ENCODE measurements around the gene ARMC5. TPM values are rescaled to one million over a fixed set of nuclear protein-coding genes. Genes with fewer than 3 reads are reported as not detected.

The ARMC5 gene
- total and polyA plus RNA-seq, 7 donors, result 2.4 to 11.1 (median 4.6) TPM

DNA sequence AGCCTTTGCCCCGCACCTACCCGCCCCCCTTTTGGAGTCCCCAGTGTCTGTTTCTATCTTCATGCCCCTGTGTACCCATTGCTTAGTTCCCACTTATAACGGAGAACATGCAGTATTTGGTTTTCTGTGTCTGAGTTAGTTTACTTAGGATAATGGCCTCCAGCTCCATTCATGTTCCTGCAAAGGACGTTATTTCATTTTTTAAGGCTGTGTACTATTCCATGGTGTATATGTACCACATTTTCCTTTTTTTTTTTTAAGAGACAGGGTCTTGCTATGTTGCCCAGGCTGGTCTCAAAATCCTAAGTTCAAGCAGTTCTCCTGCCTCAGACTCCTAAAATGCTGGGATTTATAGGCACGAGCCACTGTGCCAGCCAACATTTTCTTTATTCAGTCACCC lies 8.6 kb downstream of the ARMC5 start:
- TF ChIP-seq POLR2A (IDR thresholded peaks at IDR 0.05) (no peak), EP300 (IDR thresholded peaks at IDR 0.05) (no peak), POLR2AphosphoS5 (IDR thresholded peaks at IDR 0.05) (no peak)
- TF ChIP-seq, protein P1, sequence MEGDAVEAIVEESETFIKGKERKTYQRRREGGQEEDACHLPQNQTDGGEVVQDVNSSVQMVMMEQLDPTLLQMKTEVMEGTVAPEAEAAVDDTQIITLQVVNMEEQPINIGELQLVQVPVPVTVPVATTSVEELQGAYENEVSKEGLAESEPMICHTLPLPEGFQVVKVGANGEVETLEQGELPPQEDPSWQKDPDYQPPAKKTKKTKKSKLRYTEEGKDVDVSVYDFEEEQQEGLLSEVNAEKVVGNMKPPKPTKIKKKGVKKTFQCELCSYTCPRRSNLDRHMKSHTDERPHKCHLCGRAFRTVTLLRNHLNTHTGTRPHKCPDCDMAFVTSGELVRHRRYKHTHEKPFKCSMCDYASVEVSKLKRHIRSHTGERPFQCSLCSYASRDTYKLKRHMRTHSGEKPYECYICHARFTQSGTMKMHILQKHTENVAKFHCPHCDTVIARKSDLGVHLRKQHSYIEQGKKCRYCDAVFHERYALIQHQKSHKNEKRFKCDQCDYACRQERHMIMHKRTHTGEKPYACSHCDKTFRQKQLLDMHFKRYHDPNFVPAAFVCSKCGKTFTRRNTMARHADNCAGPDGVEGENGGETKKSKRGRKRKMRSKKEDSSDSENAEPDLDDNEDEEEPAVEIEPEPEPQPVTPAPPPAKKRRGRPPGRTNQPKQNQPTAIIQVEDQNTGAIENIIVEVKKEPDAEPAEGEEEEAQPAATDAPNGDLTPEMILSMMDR (IDR thresholded peaks at IDR 0.05), result no peak
- Histone ChIP-seq H3K27me3 (no peaks in the 10 kb centered on the region), H3K9me3 (no peaks in the 10 kb centered on the region), H3K4me1 (peaks cover 0 to 15% (median 12%) of the 10 kb centered on the region in 4 donors), H3K36me3 (peaks cover 12 to 45% (median 24%) of the 10 kb centered on the region in 4 donors), H3K27ac (no peak overlapping the region), H3K4me3 (no peak overlapping the region)
- intact Hi-C loops (cut with DNase I), result no loop called here
- no peak for DNase-seq
- WGBS, 2 donors, result 83 to 95% methylated on average over 5 of the region's 5 CpGs

- peak overlapping the region; percentile 98 to 99 (median 98) for H3K27ac ChIP-seq
- H3K4me3 ChIP-seq, result peak overlapping the region in 1 of 4 donors; percentile 79
- TF ChIP-seq, protein P1 (IDR thresholded peaks at IDR 0.05), result no peak
- TF ChIP-seq EP300 (IDR thresholded peaks at IDR 0.05) (no peak), POLR2AphosphoS5 (IDR thresholded peaks at IDR 0.05) (no peak), POLR2A (IDR thresholded peaks at IDR 0.05) (no peak)
- WGBS, 2 donors, result 75 to 80% methylated on average over 3 of the region's 3 CpGs
- H3K36me3 ChIP-seq, result peaks cover 27 to 41% (median 36%) of the 10 kb centered on the region in 4 donors
- intact Hi-C loops (cut with DNase I), result loop anchor here (1.0 to 10.0 kb wide), 2 partner anchors 10 to 244 kb away; a partner anchor contains a TSS
- no peak for DNase-seq
- no peaks in the 10 kb centered on the region for H3K9me3 ChIP-seq
- H3K4me1 ChIP-seq, result peaks cover 0 to 41% (median 38%) of the 10 kb centered on the region in 4 donors
- no peaks in the 10 kb centered on the region for H3K27me3 ChIP-seq
Measured at GRCh38 chr16:31470615-31471014, 11.3 kb downstream of the ARMC5 start.

- DNase-seq, result no peak
- no peaks in the 10 kb centered on the region for H3K9me3 ChIP-seq
- H3K4me3 ChIP-seq, result peak overlapping the region; percentile 79 to 95 (median 90)
- H3K27me3 ChIP-seq, result no peaks in the 10 kb centered on the region
- H3K27ac ChIP-seq, result peak overlapping the region; percentile 98 to 99 (median 98)
- no peak for TF ChIP-seq POLR2A (IDR thresholded peaks at IDR 0.05)
- TF ChIP-seq POLR2AphosphoS5 (IDR thresholded peaks at IDR 0.05), result no peak
- 48 to 59% methylated on average over 15 of the region's 15 CpGs for WGBS, 2 donors
- intact Hi-C loops (cut with DNase I), result loop anchor here (1.0 to 10.0 kb wide), 2 partner anchors 11 to 243 kb away; a partner anchor contains a TSS
- peaks cover 0 to 48% (median 45%) of the 10 kb centered on the region in 4 donors for H3K4me1 ChIP-seq
- peaks cover 25 to 41% (median 37%) of the 10 kb centered on the region in 4 donors for H3K36me3 ChIP-seq
Measured at GRCh38 chr16:31471241-31471874, 12.1 kb downstream of the ARMC5 start.

- Histone ChIP-seq H3K27ac (peak within 1 kb of the TSS; percentile 98 to 99 (median 98)), H3K4me3 (peak within 1 kb of the TSS; percentile 79 to 95 (median 90)), H3K27me3 (no peaks in the 10 kb centered on the region), H3K4me1 (peaks cover 0 to 56% (median 53%) of the 10 kb centered on the region in 4 donors), H3K36me3 (peaks cover 26 to 41% (median 38%) of the 10 kb centered on the region in 4 donors), H3K9me3 (no peaks in the 10 kb centered on the region)
- peak; percentile 94 for DNase-seq
- intact Hi-C loops (cut with DNase I), result loop anchor here (1.0 to 10.0 kb wide), 3 partner anchors 12 to 243 kb away; partner anchors contain the start of gene RUSF1
- WGBS, 2 donors, result 2% methylated on average over 61 to 63 of the region's 63 CpGs
- TF ChIP-seq EP300 (IDR thresholded peaks at IDR 0.05), result no peak
- TF ChIP-seq POLR2AphosphoS5 (IDR thresholded peaks at IDR 0.05), result peak; percentile 54 to 84 (median 71)
- TF ChIP-seq, protein P1 (IDR thresholded peaks at IDR 0.05), result no peak
- TF ChIP-seq POLR2A (IDR thresholded peaks at IDR 0.05), result peak in 1 of 2 donors; percentile 48
Measured at GRCh38 chr16:31471875-31472708, 12.8 kb downstream of the ARMC5 start, which contains the start of gene TGFB1I1. Gene TGFB1I1, plus strand, starts transcription at chr16:31472152. Its CDS starts 37 bp downstream, at chr16:31472189.

All from sigmoid colon (tissue), 7 donors.